SK-N-SH (cell line): Measurements from ENCODE around the gene BMP6. TPM values are rescaled to one million over a fixed set of nuclear protein-coding genes. Genes with fewer than 3 reads are reported as not detected.
A peak's percentile ranks its signal among the peaks of the same experiment; 100 is the strongest.

ENCODE experiments used
- CTCF ChIA-PET: fragments of 300-600, 350-600 bp; formaldehyde crosslinking; extraction: SDS; loops from one replicate; lab custom pipeline; 2021; lab: Yijun Ruan, JAX
- POLR2A ChIA-PET: fragments of 350-600 bp; sonication (Branson Sonifier 250); formaldehyde crosslinking; extraction: SDS; loops from one replicate; lab custom pipeline; 2020; ENCODE audit warnings: antibody characterized with exemption, inconsistent platforms; lab: Yijun Ruan, JAX
- DNase-seq: peaks from one replicate; pipeline ENCODE4 v3.0.0; 2012
- H2AFZ ChIP-seq: fragments of 200-600 bp; sonication (generic); 2 replicates; pipeline ENCODE4 v1.8.1; 2016; ENCODE audit warnings: antibody characterized with exemption, mild to moderate bottlenecking, low read depth
- H3F3A ChIP-seq: fragments of 200-600 bp; sonication (generic); replicated peaks from 2 replicates; pipeline ENCODE3; 2016; ENCODE audit warnings: antibody characterized with exemption, mild to moderate bottlenecking; ENCODE audit not compliant: insufficient read depth
- H3K27ac ChIP-seq, 2 experiments: fragments of 200-500 bp in 1 of 2; fragments of 200-600 bp in 1 of 2; sonication (Bioruptor generic) in 1 of 2; sonication (generic), shearing (Covaris generic) in 1 of 2; 2 replicates each; pipeline versions ENCODE4 v1.5.1 to v1.6.1; 2014 to 2016; ENCODE audit warnings: low read depth in 2 of 2, inconsistent platforms in 1 of 2, low read length in 1 of 2, mild to moderate bottlenecking in 1 of 2, mixed read lengths in 1 of 2
- H3K27me3 ChIP-seq: fragments of 200-600 bp; sonication (generic), shearing (Covaris generic); 2 replicates; pipeline ENCODE4 v1.6.1; 2016; ENCODE audit warnings: mixed run types; ENCODE audit not compliant: insufficient read depth
- H3K36me3 ChIP-seq, 2 experiments: fragments of 200-500 bp in 1 of 2; fragments of 200-600 bp in 1 of 2; sonication (Bioruptor generic) in 1 of 2; sonication (generic) in 1 of 2; replicated peaks in 1 of 2; 2 replicates each; pipeline versions ENCODE3 to v1.5.1; 2014 to 2016; ENCODE audit warnings: low read length in 1 of 2, mild to moderate bottlenecking in 1 of 2; ENCODE audit not compliant: insufficient read depth in 2 of 2, control insufficient read depth in 1 of 2
- H3K4me1 ChIP-seq, 2 experiments: fragments of 200-500 bp in 1 of 2; fragments of 200-600 bp in 1 of 2; sonication (Bioruptor generic) in 1 of 2; sonication (generic), shearing (Covaris generic) in 1 of 2; 2 replicates each; pipeline versions ENCODE4 v1.5.1 to v1.6.1; 2014 to 2016; ENCODE audit warnings: low read depth in 1 of 2, low read length in 1 of 2, mixed run types in 1 of 2; ENCODE audit not compliant: insufficient read depth in 2 of 2, control insufficient read depth in 1 of 2
- H3K4me2 ChIP-seq: fragments of 200-600 bp; sonication (generic), shearing (Covaris generic); 2 replicates; pipeline ENCODE4 v1.6.1; 2017; ENCODE audit warnings: mixed run types
- H3K4me3 ChIP-seq, 2 experiments: fragments of 200-500 bp in 1 of 2; fragments of 200-600 bp in 1 of 2; sonication (Bioruptor generic) in 1 of 2; sonication (generic), shearing (Covaris generic) in 1 of 2; 2 replicates each; pipeline versions ENCODE4 v1.5.1 to v1.8.1; 2014 to 2016; ENCODE audit warnings: low read depth in 2 of 2, inconsistent platforms in 1 of 2, low read length in 1 of 2, mild to moderate bottlenecking in 1 of 2, mixed read lengths in 1 of 2, moderate library complexity in 1 of 2
- H3K79me2 ChIP-seq: fragments of 200-600 bp; sonication (generic); 2 replicates; pipeline ENCODE4 v1.8.1; 2017; ENCODE audit warnings: mild to moderate bottlenecking; ENCODE audit not compliant: insufficient read depth
- H3K9ac ChIP-seq: fragments of 200-600 bp; sonication (generic); 2 replicates; pipeline ENCODE4 v1.6.1; 2017; ENCODE audit warnings: mixed run types
- H3K9me2 ChIP-seq: fragments of 200-600 bp; sonication (generic); 2 replicates; pipeline ENCODE4 v1.6.1; 2017; ENCODE audit warnings: mixed run types
- H3K9me3 ChIP-seq: fragments of 200-600 bp; sonication (generic); 2 replicates; pipeline ENCODE4 v1.6.1; 2017; ENCODE audit warnings: mixed run types, mild to moderate bottlenecking, moderate library complexity
- H4K20me1 ChIP-seq: fragments of 200-600 bp; sonication (generic); 2 replicates; pipeline ENCODE4 v1.6.1; 2017; ENCODE audit warnings: mild to moderate bottlenecking, mixed run types; ENCODE audit not compliant: insufficient read depth
- CHD2 ChIP-seq: fragments of 150-350 bp; IDR thresholded peaks from 2 replicates; pipeline ENCODE4 v1.6.1; 2018; ENCODE audit warnings: low read length; ENCODE audit not compliant: partially characterized antibody
- EZH2phosphoT487 ChIP-seq: fragments of 200-600 bp; sonication (generic); IDR thresholded peaks from 2 replicates; pipeline ENCODE4 v1.6.1; 2017; ENCODE audit warnings: low read depth, mixed run types, mild to moderate bottlenecking, antibody characterized with exemption, moderate library complexity, borderline replicate concordance
- GABPA ChIP-seq: IDR thresholded peaks from 2 replicates; pipeline ENCODE4 v1.4.0; 2012; ENCODE audit warnings: low read depth, mild to moderate bottlenecking
- GATA2 ChIP-seq: sonication (generic); formaldehyde crosslinking; IDR thresholded peaks from 2 replicates; pipeline ENCODE4 v1.5.0; 2020; ENCODE audit warnings: mild to moderate bottlenecking, missing genetic modification reagents
- POLR2AphosphoS5 ChIP-seq: IDR thresholded peaks from 2 replicates; pipeline ENCODE4 v1.6.1; 2012; ENCODE audit warnings: low read depth, low read length
- RFX5 ChIP-seq: IDR thresholded peaks from 2 replicates; pipeline ENCODE4 v1.6.1; 2012; ENCODE audit warnings: mild to moderate bottlenecking, improper control_type of control experiment, low read length
- SMC3 ChIP-seq: IDR thresholded peaks from 2 replicates; pipeline ENCODE4 v1.6.1; 2012; ENCODE audit warnings: low read depth, low read length, improper control_type of control experiment
- TEAD4 ChIP-seq: IDR thresholded peaks from 2 replicates; pipeline ENCODE4 v1.4.0; 2012; ENCODE audit warnings: mild to moderate bottlenecking, borderline replicate concordance; ENCODE audit not compliant: insufficient read depth
- WGBS: methylation state at CpG from one replicate; pipeline ENCODE4 v1.1.6; 2017; ENCODE audit warnings: low lambda C conversion rate; 5-methylcytosine and 5-hydroxymethylcytosine counted together
- polyA plus RNA-seq, 3 experiments: library from polyadenylated mRNA; depleted of rRNA; stranded (reverse); fragments of >200 nt; gene quantifications; 2 replicates each; pipeline ENCODE4 v1.2.3, GENCODE V29; 2012
- TF ChIP-seq, protein P1 (sequence below): IDR thresholded peaks from 2 replicates; pipeline ENCODE4 v1.4.0; 2012; ENCODE audit warnings: low read depth
- TF ChIP-seq, protein P2 (sequence below): IDR thresholded peaks from 2 replicates; pipeline ENCODE4; 2012

BMP6 gene
- polyA plus RNA-seq (2012; rRNA removed) = 0.03 TPM in 1 of 2 replicates, not detected in the other
- polyA plus RNA-seq (2012; cell fraction: cytosol; rRNA removed) = 0.03 TPM in 2 replicates
- polyA plus RNA-seq (2012; cell fraction: nucleus; rRNA removed) = not detected in 2 replicates

GRCh38 chr6:7725849-7726415, at the start of gene BMP6:
Gene BMP6, plus strand, starts transcription at chr6:7726099. Its CDS starts 857 bp downstream, at chr6:7726956.
- Histone ChIP-seq H3K27ac (no peak within 1 kb of the TSS), H3K4me2 (peak within 1 kb of the TSS; percentile 97), H3K27me3 (peaks cover 42% of the 10 kb centered on the region), H3F3A (no peaks in the 10 kb centered on the region), H3K79me2 (no peaks in the 10 kb centered on the region), H4K20me1 (no peaks in the 10 kb centered on the region), H2AFZ (peak within 1 kb of the TSS; percentile 72), H3K9me3 (no peaks in the 10 kb centered on the region), H3K9ac (no peak within 1 kb of the TSS), H3K36me3 (no peaks in the 10 kb centered on the region), H3K9me2 (no peaks in the 10 kb centered on the region), H3K4me1 (peaks cover 5 to 7% of the 10 kb centered on the region in 2 experiments; a peak in 2 of 4 replicates), H3K4me3 (peak within 1 kb of the TSS; percentile 47 to 70)
- TF ChIP-seq, protein P1, sequence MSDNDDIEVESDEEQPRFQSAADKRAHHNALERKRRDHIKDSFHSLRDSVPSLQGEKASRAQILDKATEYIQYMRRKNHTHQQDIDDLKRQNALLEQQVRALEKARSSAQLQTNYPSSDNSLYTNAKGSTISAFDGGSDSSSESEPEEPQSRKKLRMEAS = no peak
- no peak for TF ChIP-seq SMC3
- TF ChIP-seq RFX5 = no peak
- TF ChIP-seq, protein P2, sequence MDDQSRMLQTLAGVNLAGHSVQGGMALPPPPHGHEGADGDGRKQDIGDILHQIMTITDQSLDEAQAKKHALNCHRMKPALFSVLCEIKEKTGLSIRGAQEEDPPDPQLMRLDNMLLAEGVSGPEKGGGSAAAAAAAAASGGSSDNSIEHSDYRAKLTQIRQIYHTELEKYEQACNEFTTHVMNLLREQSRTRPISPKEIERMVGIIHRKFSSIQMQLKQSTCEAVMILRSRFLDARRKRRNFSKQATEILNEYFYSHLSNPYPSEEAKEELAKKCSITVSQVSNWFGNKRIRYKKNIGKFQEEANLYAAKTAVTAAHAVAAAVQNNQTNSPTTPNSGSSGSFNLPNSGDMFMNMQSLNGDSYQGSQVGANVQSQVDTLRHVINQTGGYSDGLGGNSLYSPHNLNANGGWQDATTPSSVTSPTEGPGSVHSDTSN = peak; percentile 95
- CTCF ChIA-PET = interaction anchor here (0.9 to 1.3 kb wide), 4 partner anchors 22 to 333 kb away, joined by 3 to 8 read pairs (median 4); no protein-coding TSS in a partner anchor
- WGBS = 2% methylated on average over 22 of the region's 69 CpGs
- DNase-seq = peak; percentile 90
- POLR2A ChIA-PET = interaction anchor here (0.5 kb wide), 1 partner anchor 8 kb away, joined by 4 read pairs; no protein-coding TSS in a partner anchor

DNA sequence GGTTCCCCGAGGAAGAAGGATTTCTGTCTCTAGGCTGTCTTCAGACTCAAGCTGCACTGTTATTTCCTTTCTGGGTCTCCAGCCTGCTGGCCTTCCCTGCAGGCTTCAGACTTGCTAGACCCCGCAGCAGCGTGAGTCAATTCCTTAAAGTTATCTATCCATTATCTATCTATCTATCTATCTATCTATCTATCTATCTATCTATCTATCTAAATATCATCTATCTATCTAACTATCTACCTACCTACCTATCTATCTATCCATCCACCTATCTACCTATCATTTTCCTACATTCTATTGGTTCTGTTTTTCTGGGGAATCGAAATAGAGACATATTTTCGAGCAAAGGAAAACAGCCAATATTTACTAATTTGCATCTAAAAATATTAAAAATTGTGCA, 48.7 kb upstream of the BMP6 start:
- Histone ChIP-seq H3K9ac (no peak overlapping the region), H3K27ac (no peak overlapping the region), H2AFZ (no peak overlapping the region), H3K4me3 (no peak overlapping the region), H4K20me1 (no peaks in the 10 kb centered on the region), H3K36me3 (no peaks in the 10 kb centered on the region), H3K4me2 (no peak overlapping the region), H3K4me1 (no peaks in the 10 kb centered on the region), H3K27me3 (peaks cover 94% of the 10 kb centered on the region), H3F3A (no peaks in the 10 kb centered on the region), H3K9me3 (no peaks in the 10 kb centered on the region), H3K9me2 (no peaks in the 10 kb centered on the region), H3K79me2 (no peaks in the 10 kb centered on the region)
- no peak for DNase-seq
- ChIA-PET POLR2A (no interaction called here), CTCF (no interaction called here)
- no peak for TF ChIP-seq GABPA
- TF ChIP-seq EZH2phosphoT487 = no peak
- TF ChIP-seq POLR2AphosphoS5 = no peak
- WGBS = 17% methylated on average over 5 of the region's 5 CpGs

GRCh38 chr6:7680393-7681075, 45.4 kb upstream of the BMP6 start:
- Histone ChIP-seq H3K27me3 (peaks cover 93% of the 10 kb centered on the region), H3K9ac (no peak overlapping the region), H2AFZ (no peak overlapping the region), H3K4me3 (no peak overlapping the region), H3K4me1 (no peaks in the 10 kb centered on the region), H4K20me1 (no peaks in the 10 kb centered on the region), H3K9me2 (no peaks in the 10 kb centered on the region), H3K27ac (no peak overlapping the region), H3K4me2 (no peak overlapping the region), H3K9me3 (no peaks in the 10 kb centered on the region), H3F3A (no peaks in the 10 kb centered on the region), H3K36me3 (no peaks in the 10 kb centered on the region), H3K79me2 (no peaks in the 10 kb centered on the region)
- TF ChIP-seq SMC3 = no peak
- no peak for TF ChIP-seq POLR2AphosphoS5
- no peak for TF ChIP-seq CHD2
- no peak for TF ChIP-seq GATA2 (CRISPR knock-in tag)
- TF ChIP-seq TEAD4 = no peak
- ChIA-PET POLR2A (no interaction called here), CTCF (no interaction called here)
- 14% methylated on average over 8 of the region's 12 CpGs for WGBS
- DNase-seq = no peak
